T-helper 1 cell treated with Interleukin-12 subunit alpha and Interleukin-12 subunit beta and Interleukin-4 antibody, amounts not matched to agents 30 ng/mL and 1 ng/mL, for 36 hours (primary cell): ENCODE results near the gene BMPR1A. TPM values are rescaled to one million over a fixed set of nuclear protein-coding genes. Genes with fewer than 3 reads are reported as not detected.
"Not testable (repeated sequence)": the region's sequence is repeated elsewhere in the genome, so short reads cannot be mapped to it uniquely, and the experiment has no call there.

Experiments
- intact Hi-C: fragments of 100-400 bp; cut with micrococcal nuclease; formaldehyde crosslinking; loops from one replicate; pipeline ENCODE4 v1.15.1; 2024
- total RNA-seq: library from RNA; stranded (reverse); gene quantifications from 2 replicates; pipeline ENCODE4 v1.2.3, GENCODE V29; 2022

Gene BMPR1A
- total RNA-seq, 1 donor from 2014 or later: 8.9 TPM

- intact Hi-C loops: not testable (repeated sequence)
Observed at GRCh38 chr10:86981020-86981419, 224.6 kb downstream of the BMPR1A start.

- intact Hi-C loops: no loop called here
Observed at GRCh38 chr10:86981716-86982115, 225.3 kb downstream of the BMPR1A start.

Other genes starting within 250 kb of the BMPR1A start
- gene WAPL, start 234.8 kb upstream of the BMPR1A start, total RNA-seq: 47.5 and 49.1 TPM in 2 replicates
- gene OPN4, start 102.1 kb upstream of the BMPR1A start, total RNA-seq: not detected in 2 replicates
- not detected in 2 replicates for gene LDB3, start 88.1 kb upstream of the BMPR1A start, total RNA-seq
- gene MMRN2, start 201.0 kb downstream of the BMPR1A start, total RNA-seq: not detected in 2 replicates
- 0.29 TPM in 1 of 2 replicates, not detected in the other for gene SNCG, start 202.0 kb downstream of the BMPR1A start, total RNA-seq
- gene ADIRF, start 211.9 kb downstream of the BMPR1A start, total RNA-seq: not detected in 2 replicates